NK-92 (cell line): ENCODE results near the gene RIOK2.
A peak's percentile ranks its signal among the peaks of the same experiment; 100 is the strongest.
"Not testable (repeated sequence)": the region's sequence is repeated elsewhere in the genome, so short reads cannot be mapped to it uniquely, and the experiment has no call there.

ENCODE experiments used
- DNase-seq: peaks from one replicate; lab custom pipeline; 2025; ENCODE audit not compliant: unreplicated experiment; lab: John Stamatoyannopoulos, UW

RIOK2 gene

DNA sequence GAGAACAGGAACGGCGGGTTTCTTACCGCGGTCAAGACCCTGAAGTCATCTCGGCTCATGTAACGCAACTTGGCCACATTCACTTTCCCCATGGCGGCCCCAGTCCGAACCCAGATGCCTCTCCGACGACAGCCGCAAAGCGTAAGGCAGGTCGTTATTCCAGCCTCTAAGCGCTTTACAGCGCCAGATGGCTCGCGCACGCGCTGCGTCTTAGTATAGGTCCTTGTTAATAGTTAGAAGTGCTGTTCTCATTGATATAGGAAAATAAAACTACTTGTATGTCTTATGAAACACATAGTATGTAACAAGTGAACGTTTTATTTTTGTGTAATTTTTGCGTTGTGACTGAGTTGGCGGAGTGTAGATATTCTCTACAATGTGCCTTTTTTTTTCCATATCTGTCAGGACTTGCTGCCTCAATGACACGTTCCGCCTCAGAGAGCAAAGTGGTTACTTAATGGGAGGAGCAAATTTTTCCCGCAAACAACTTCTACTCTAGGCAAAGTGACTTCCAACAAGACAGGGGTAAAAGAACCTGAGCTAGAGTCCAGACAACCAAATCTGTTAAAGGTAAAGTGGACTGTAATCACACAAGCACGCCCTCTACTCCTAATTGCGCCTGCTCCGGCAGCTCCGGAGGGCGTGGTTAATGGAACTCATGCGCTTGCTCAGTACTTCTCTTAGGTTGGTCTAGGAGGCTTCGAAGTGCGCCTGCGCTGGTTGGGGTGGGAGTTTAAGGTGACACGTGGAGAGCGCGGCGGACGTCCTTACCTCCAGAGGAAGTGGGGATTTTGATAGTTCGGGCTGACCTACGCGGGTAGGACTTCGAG is at the start of gene RIOK2:
Gene RIOK2 (minus strand): TSS at position 148 of the 830 bp plus-strand sequence. CDS start 56 bp downstream, at position 92.
- peak; percentile 82 for DNase-seq

GRCh38 chr5:97231025-97231636 is 48.1 kb upstream of the RIOK2 start:
- DNase-seq, result no peak

GRCh38 chr5:97229688-97230285 is 46.7 kb upstream of the RIOK2 start:
- DNase-seq, result no peak

DNA sequence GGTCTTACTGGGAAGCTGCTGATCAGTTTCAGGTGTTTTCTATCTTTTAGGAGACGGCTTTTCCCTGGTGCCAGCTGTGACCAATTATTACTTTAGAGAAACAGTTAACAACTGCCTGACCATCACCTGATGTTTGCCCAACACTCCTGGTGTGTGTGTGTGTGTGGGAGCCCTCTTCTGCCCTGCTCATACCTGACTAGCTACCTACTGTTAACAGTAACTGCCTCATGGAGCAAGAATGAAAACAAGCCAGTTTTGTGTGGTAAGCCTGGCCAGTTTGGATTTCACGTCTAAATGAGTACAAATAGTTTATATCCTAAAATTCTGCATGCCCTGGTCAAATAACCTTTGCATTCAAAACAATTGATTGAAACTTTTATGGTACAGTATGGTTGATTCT is 46.1 kb upstream of the RIOK2 start:
- DNase-seq, result no peak

DNA sequence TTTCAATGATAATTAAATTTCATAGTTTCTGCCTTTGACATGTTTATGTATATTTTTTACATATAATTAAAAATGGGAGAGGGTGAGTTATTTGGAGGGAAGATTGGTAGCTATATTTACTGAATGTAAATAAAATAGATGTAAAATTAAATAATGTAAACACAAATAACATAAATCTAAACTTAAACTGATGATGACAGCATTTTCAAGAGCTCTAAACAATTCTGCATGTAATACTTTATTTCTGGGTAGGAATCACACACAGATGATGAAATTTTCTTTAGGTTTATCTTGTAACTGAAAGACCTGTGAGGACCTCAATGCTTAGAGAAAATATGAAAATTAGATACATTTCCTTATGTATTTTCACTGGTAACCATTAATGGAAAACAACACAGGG is 42.2 kb upstream of the RIOK2 start:
- no peak for DNase-seq

DNA sequence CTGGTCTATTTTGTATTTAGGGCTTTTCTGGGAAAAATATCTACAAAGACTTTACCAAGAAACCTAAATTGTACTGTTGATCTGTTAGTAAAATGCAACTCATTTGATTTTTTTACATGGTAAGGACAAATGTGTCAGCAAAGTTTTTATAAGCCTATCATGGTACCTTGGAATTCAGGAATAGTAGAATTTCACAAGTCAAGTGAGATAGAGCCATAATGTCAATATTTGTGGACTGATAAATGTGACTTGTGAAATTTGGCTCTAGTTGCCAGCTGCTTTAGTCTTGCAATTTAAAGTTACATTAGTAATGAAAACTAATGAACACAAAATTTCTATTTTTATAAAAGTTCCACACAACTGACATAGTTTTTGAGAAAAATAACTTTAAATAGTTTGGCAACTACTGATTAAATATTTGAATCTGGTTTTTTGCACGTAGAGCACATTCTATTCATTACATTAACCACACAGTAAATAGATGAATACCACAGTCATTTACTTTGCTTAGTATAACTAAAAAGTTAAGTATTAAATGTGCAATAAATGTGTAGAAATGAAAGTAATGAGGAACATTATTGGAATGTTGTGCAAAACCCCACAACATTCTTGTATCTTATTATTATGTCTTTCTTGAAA is 41.2 kb upstream of the RIOK2 start:
- DNase-seq, result no peak

- DNase-seq, result no peak
Observed at GRCh38 chr5:97223596-97223995, 40.5 kb upstream of the RIOK2 start.

DNA sequence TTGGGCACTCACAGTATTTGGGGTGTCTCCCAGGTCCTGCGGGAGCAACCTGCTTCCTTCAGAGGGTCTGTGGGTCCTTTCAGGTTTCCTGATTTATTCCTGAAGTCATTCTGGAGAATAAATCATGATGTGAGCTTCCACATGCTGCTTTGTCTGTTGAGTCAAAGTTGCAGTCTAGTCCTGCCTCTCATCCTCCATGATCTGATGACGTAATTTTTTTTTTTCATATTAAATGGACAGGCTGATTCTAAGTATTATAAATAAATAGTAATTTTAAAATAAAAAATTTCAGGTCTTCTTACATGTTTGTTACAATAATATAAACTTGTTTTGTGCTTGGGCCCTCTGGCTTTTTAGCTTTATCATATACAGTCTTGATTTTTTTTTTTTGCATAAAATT is 26.3 kb upstream of the RIOK2 start:
- DNase-seq, result no peak

DNA sequence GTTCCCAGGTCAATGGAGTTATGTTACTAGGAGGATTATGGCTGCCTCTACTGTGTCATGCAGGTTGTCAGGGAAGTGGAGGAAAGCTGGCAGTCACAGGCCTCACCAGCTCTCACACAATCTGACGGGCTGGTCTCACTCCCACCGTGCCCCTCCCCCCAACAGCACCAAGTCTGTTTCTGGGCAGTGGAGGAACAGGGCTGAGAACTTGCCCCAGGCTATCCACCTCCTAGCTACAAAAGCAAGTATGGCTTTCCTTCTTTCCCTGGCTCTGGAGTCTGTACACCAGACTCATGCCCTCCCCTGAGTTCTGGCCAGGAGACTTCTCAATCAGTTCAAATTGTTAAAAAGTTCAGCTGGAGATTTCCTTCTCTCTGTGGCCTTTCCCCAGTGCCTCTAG is 25.7 kb upstream of the RIOK2 start:
- DNase-seq, result no peak

DNA sequence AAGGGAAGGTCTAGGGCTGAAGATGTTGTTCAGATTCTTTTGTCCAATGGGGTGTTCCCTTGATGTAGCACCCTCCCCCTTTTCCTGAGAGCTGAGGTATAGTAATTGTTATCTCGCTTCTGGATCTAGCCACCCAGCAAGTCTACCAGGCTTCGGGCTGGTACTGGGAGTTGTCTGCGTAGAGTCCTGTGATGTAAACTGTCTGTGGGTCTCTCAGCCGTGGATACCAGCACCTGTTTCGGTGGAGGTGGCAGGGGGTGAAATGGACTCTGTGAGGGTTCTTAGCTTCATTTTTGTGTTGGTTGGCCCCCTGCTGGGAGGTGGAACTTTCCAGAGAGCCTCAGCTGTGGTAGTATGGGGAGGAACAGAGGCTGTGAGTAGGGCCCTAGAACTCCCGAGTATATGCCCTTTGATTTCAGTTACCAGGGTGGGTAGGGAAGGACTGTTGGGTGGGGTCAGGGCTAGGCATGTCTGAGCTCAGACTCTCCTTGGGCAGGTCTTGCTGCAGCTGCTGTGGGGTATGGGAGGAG is 25.2 kb upstream of the RIOK2 start:
- DNase-seq, result no peak

DNA sequence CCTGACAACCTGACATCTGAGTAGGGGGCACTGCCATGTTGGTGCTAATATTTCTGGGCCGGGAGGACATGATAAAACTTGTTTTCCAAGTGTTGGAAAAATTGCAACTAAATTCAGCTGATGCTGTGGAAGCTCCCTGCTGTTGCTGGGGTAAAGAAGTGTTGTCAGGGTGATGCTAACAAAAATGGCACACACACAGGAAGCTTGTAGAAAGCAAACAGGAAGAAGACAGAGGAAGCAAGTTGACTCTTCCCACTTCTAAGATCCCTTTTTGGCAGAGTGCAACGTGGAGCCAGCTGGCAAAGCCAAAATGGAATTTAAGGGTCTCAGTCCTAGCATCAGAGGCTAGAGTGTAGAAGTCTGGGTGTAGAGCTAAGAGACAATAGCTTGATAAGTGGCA is 11.3 kb upstream of the RIOK2 start:
- DNase-seq, result no peak

GRCh38 chr5:97193355-97193688 is 10.3 kb upstream of the RIOK2 start:
- no peak for DNase-seq

GRCh38 chr5:97192580-97193354 is 9.7 kb upstream of the RIOK2 start:
- DNase-seq, result no peak

DNA sequence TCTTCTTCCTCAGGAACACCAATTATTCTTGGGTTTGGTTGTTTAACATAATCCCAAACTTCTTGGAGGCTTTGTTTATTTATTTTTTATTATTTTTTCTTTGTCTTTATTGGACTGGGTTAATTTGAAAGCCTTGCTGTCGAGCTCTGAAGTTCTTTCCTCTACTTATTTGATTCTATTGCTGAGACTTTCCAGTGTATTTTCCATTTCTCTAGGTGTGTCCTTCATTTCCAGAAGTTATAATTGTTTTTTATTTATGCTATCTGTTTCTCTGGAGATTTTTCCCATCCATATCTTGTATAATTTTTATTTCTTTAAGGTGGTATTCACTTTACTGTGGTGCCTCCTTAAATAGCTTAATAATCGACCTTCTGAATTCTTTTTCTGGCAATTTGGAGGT is 8.8 kb upstream of the RIOK2 start:
- no peak for DNase-seq

DNA sequence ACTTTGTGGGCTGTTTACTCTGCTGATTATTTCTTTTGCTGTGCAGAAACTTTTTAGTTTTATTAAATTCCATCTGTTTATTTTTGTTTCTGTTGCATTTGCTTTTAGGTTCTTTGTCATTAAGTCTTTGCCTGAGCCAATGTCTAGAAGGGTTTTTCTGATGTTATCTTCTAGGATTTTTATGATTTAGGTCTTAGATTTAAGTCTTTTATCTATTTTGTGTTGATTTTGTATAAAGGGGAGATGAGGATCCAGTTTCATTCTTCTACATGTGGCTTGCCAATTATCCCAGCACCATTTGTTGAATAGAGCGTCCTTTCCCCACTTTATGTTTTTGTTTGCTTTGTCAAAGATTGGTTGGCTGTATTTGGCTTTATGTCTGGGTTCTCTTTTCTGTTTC is 6.5 kb upstream of the RIOK2 start:
- not testable (repeated sequence) for DNase-seq

- no peak for DNase-seq
Observed at GRCh38 chr5:97183930-97184213, 825 bp upstream of the RIOK2 start.

DNA sequence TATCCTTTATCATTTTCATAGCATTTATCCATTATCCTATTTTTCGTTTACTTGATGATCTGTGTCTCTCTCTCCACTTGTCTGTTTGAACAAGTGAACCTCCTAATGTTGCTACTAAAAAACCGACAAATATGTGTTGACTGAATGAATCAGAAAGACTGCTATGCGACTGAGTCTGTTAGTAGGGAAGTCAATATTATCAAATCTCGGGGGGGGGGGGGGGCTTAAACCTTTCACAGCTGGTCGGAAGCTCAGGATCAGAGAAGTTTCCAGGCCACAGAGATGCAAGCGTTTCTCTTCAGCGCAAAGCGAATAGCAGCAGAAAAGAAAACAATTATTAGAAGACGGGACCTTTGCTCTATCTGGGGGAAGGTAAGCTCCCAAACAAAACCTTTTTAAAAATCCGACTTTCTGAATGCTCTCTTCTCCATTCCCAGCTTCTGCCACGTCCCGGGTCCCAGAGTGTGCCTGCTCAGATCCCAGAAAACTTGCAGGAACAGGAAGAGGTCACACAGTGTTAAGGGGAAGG is 412 bp downstream of the RIOK2 start:
- no peak for DNase-seq

DNA sequence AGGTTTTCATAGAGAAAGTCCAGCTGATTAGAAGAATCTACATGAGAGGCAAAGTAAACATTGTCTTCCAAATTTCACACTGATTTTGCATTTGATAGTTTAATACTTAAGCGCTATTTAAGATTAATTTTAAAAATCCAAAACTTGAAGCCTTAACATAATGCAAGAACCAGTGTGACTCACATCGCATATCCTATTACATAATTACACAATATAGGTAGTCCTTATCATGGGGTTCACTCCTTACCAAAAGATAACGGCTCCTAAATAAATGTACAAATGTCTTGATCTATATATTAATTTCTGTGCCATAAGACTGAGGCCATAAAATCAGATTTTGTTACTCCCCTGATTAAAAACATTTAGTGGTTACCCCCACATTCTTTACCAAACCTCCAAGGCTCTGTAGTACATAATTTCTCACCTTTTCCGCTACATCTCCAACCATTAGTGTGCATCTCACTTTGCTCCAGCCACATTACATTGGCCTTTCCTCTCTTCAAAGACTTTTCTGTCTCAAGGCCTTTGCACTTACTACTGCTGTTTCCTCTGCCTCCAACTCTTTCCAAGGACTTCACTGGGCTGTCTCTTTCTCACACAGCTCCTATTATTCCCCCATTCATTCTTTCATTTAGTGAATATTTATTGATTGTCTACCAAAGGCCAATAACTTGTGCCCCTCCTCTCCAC is 1.0 kb downstream of the RIOK2 start:
- DNase-seq, result no peak

- not testable (repeated sequence) for DNase-seq
Observed at GRCh38 chr5:97179457-97179856, 3.6 kb downstream of the RIOK2 start.

DNA sequence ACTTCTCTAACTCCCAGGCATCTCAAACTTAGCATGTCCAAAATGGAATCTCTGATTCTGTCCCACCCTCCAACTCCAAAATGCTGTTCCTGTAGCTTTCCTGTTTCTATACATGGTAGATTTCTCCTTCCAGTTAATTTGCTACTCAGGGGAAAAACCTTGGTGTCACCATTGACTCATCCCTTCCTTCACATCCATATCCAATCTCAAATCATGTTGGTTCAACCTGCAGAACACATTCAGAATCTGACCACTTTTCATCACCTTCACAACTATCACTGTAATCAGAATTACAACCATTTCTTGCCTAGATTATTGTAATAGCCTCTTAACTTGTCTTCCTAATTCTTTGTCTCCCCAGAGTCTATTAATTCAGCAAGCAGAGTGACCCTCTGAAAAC is 10.8 kb downstream of the RIOK2 start:
- DNase-seq, result no peak
